ENCODE data around the gene TOGARAM2. TPM values are rescaled to one million over a fixed set of nuclear protein-coding genes. Genes with fewer than 3 reads are reported as not detected.
A peak's percentile ranks its signal among the peaks of the same experiment; 100 is the strongest.

Gene TOGARAM2
- total RNA-seq, 1 donor from 2014 or later = not detected

DNA sequence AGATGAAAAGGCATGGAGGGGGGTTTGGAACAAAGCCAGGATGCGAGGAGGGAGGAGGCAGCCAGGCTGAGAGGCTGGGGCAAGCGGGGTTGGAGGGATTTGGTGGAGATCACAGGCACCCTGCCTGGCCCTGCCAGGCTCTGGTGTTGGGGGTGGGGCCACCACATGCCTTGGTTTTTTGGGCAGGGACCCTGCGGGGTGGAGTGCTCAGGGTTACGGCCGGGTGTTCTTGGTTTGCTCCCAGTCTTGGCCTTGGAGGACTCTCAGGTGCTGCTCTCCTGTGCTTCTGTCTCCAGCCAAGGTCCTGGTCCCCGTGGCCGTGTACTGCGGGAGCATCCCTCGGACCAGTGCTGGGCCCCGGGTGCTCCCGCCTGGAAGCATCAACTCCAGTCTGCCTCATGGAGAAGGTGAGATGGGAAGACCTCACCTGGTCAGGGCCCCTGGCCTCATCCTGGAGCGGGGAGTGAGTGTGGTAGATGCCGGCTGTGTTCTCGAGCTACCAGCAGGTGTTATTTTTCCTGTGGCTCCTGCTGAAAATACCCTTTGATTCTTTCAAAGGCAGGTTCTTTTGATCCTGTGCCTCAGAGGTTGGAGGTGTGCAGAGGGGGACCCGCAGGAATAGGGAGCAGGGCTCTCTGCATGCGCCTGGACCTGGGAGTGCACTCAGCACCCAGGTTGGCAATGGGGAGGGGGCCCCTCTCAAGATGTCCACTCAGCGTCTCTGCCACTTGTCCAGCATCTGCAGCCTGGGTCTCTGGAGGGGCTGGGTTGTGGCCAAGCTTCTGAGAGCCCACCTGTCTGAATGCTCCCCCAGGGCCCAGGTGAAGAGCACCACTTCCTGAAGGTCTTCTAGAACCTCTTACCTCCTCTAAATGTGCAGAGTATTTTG is 17.0 kb downstream of the TOGARAM2 start:
- DNase-seq (ENCODE audit: low read depth) = no peak

DNA sequence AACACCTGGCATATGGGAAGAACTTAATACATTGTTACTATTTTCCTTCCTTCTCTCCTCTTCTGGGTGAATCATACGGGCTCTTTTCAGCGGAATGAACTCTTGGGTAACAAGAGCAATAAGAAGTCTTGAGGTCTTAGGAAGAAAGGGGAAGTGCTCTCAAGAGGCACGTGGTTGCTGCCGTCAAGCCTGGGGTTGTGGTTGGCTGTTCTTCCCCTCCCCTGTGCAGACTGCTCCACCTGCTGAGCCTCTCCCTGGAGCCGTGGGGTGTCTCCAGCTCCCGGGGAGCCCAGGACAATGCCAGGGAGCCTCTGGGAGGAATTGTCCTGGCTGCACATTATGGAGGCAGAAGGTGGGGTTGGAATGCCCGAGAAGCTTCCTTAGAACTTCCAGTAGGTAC is 19.4 kb downstream of the TOGARAM2 start:
- no peak for DNase-seq (ENCODE audit: low read depth)

GRCh38 chr2:29000956-29001355 is 19.9 kb downstream of the TOGARAM2 start:
- DNase-seq (ENCODE audit: low read depth) = no peak

- no peak for DNase-seq (ENCODE audit: low read depth)
Measured at GRCh38 chr2:29001806-29002205, 20.7 kb downstream of the TOGARAM2 start.

DNA sequence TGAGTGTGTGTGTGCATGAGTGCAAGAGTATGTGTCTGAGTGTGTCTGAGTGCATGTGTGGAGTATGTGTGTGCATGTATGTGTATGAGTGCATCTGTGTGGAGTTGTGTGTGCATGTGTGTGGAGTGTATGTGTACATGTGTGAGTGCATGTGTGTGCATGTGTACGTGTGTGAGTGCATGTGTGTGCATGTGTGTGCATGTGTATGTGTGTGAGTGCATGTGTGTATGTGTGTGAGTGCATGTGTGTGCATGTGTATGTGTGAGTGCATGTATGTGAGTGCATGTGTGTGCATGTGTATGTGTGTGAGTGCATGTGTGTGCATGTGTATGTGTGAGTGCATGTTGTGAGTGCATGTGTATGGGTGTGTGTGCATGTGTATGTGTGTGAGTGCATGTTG is 23.7 kb downstream of the TOGARAM2 start:
- no peak for DNase-seq (ENCODE audit: low read depth)

GRCh38 chr2:29005331-29005730 is 24.2 kb downstream of the TOGARAM2 start:
- DNase-seq (ENCODE audit: low read depth) = no peak

DNA sequence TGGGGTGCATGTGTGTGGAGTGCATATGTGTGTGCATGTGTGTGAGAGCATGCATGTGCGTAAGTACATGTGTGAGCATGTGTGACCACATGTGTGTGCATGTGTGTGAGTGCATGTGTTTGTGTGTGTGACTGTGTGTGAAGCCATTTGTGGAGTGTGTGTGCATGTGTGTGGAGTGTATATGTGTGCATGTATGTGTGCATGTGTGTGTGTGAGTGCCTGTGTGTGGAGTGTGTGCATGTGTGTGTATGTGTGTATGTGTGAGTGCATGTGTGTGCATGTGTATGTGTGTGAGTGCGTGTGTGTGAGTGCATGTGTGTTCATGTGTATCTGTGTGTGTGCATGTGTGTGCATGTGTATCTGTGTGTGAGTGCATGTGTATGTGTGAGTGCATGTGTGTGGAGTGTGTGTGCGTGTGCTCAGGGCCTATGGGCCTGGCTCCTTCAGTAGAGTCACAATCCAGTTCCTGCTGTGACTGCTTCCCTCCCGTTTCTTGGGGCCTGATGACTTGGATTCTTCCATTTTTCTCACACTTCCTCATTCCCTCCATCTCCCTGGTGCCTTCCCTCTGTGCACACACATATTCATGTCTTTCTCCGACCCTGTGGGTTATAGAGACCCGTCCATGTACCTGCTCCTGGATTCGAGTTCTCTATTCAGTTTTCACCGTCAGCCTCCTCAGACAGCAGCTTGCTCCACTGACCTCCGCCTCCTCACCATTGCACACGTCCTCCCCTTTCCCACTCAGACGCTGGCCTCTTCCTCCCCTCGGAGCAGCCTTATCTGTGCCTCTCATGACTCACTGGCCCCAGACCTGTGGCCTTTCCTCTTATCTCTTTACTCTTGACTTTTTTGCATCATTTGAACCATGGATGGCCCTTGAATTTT is 25.2 kb downstream of the TOGARAM2 start:
- no peak for DNase-seq (ENCODE audit: low read depth)

DNA sequence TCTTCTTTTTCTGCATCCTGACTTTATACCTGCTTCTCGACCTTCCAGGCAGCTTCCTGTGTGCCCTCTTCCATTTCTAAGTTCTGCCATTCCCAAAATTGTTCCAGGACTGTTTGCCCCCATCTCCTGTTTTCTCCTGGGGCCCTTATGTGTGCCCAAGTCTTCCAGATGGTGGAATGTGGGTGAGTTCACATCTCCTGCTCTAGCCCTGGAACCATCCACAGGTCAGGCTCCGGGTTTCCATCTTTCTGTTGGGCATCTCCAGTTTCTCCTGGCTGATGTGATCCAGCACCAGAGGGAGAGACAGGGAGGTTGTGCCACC is 25.8 kb downstream of the TOGARAM2 start:
- DNase-seq (ENCODE audit: low read depth) = no peak

DNA sequence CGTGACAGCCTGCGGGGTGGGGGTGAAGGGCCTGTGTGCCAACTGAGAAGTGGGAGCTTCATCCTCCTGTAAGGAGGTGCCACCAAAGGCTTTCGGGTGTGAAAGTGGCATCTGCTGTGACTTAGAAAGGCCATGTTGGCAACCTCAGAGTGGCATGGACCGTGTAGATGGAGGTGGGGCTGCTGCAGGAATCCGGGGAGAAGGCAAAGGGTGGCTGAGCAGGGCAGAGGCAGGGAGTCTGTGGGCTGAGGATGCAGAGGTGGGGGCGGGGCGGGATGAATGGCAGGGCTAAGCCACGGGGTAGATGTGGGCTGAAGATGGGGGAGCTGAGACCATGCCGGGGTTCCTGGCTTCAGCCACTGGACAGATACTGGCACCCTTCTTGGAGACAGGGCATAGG is 28.2 kb downstream of the TOGARAM2 start:
- no peak for DNase-seq (ENCODE audit: low read depth)

DNA sequence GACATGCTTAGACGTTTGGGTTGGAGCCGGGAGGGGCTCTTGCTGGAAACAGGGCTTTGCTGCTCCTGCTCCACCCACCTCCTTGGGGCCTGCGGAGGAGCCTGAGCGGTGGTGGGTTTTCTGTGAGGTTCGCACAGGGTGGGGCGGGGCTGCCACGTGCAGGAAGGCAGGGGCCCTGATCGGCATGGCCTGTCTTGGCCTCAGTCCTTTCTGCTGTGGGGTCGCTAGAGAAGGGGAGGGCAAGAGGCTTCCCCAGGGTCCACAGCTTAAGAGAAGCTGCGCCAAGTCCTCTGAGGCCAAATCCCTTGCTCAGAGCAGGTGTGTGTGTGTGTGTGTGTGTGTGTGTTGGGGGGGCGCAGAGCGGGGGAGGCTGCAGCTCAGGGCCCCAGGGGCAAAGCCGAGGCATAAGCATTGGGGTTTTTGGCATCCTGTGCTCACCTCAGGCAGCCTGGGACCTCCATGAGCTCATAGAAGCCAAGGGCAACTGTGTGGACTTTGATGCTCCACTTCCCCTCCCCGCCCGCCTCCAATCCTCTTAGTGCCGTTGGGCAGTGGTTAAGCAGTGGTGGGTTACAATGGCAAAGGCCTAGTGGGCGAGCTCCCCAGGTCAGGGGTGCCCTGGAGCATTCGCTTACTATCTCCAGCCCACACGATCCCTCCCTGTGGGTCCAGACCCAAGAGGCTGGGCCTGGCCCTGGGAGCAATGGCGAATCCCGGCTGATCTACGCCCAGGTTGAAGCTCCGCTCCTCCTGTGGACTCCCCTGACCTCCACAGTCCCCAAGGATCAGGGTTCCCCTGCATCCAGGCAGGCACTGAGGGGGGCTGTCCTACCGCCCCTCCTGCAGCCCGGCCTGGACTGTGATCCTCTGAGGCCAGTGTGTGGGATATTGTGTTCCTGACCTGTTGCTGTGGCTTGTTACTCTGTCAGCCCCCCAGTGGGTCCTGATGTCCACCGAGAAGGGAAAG is 28.9 kb downstream of the TOGARAM2 start:
- DNase-seq (ENCODE audit: low read depth) = no peak

GRCh38 chr2:29010946-29011345 is 29.8 kb downstream of the TOGARAM2 start:
- DNase-seq (ENCODE audit: low read depth) = peak; percentile 19

GRCh38 chr2:29011418-29012060 is 30.4 kb downstream of the TOGARAM2 start:
- DNase-seq (ENCODE audit: low read depth) = no peak

DNA sequence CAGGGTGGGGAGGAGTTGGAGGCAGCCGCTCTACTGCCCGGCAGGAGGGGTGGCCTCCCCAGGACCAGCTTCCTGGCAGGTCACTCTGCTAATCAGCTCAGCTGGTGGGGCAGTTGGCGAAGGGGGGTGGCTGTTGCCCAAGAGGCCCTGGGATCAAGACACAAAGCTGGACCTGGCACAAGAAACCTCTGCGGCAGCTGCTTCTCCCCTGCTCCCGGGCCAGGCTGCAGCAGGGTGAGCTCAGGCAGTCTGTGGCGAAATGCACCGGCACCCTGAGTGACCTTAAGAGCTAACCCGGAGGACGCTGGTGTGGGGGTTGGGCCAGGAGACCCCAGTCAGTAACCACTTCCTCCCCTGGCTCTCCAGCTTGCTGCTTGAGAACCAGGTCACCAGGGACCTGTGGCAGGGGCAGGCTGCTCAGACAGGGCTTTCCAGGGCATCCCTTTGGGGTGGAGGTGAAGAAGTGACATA is 31.1 kb downstream of the TOGARAM2 start:
- no peak for DNase-seq (ENCODE audit: low read depth)

DNA sequence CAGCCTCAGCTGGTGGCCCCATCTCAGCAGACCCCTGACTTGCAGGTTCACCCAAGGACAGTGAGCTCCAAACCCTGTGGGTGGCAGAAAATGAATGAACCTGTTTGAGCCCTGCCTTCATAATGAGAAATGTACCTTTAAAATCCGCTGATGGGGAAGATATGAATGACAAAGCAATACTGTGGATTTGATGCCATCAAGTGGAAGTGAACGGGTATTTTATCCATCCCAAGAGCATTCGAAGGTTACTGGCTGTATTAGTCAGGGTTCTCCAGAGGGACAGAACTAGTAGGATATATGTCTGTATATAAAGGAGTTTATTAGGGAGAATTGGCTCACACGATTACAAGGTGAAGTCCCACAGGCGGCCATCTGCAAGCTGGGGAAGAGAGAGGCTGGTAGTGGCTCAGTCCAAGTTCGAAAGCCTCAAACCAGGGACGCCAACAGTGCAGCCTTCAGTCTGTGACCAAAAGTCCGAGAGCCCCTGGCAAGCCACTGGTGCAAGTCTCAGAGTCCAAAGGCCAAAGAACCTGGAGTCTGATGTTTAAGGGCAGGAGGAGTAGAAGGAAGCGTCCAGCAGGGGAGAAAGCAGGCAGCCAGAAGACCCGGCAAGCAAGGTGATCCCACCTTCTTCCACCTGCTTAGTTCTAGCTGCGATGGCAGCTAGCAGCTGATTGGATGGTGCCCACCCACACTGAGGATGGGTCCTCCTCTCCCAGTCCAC is 32.1 kb downstream of the TOGARAM2 start:
- no peak for DNase-seq (ENCODE audit: low read depth)

GRCh38 chr2:29014331-29014730 is 33.2 kb downstream of the TOGARAM2 start:
- no peak for DNase-seq (ENCODE audit: low read depth)

DNA sequence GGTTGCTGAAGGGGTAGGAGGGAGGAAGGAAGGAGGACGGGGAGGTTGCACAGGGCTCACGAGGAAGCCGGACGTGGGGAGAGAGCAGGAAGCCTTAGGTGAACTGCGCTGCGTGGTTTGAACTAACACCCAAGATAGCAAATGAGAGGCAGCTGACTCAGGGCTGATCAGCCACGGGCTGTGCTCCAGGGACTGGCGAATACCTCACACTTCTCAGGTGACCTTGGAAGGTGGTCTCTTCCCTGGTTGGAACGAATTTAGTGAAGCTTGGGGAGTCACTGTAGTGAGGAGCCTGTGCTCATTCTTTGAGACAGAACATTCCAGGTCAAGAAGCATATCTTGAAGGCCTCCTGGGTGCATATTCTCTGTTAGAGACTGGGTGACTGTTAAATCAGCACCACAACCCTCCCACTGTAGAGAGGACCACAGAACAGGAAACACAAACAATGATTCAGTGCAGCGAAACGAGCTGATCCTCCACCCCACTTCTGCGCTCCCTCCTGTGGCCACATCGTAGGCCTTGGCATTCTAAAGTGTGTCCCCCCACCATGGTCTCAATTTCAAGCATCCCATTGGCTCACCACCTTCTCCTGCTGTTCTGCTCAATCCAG is 33.8 kb downstream of the TOGARAM2 start:
- DNase-seq (ENCODE audit: low read depth) = no peak

DNA sequence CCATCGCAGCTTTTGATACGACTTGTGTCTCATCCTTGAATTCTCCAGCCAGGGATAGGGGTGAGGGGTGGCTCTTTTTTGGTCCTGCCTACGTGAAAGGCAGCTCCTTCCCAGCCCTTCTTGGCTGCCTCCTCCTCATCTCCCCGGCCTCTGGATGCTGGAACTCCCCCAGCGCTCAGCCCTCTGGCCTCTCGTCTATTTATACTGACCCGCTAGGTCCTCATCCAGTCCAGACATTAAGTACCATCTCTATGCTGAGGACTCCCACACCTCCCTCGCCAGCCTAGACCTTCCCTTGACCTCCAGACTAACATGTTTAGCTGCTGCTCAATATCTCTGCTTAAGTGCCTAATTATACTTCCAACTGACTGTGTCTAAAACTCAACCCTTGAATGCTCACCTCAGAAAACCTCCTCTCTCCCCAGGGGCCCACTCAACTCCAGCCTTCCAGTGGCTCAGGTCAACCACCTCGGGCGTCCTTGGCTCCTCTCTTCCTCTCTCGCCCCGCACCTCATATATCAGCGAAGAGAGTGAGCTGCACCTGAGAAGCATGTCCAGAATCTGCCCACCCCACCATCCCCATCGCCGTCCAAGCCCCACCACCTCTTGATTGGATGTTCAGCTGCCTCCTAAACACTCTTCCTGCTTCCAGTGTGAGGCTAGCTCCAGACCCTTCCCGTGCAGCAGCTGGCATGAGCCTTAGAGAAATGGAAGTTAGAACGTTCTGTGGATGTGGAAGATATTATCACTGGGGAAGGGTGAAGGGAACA is 34.8 kb downstream of the TOGARAM2 start:
- DNase-seq (ENCODE audit: low read depth) = no peak

- no peak for DNase-seq (ENCODE audit: low read depth)
Measured at GRCh38 chr2:29016504-29016903, 35.4 kb downstream of the TOGARAM2 start.

GRCh38 chr2:29017716-29018435 is 36.8 kb downstream of the TOGARAM2 start:
- DNase-seq (ENCODE audit: low read depth) = no peak
